Mesothelial cell of epicardium (in vitro differentiated cells): ENCODE data around the gene ZFPM1. TPM values are rescaled to one million over a fixed set of nuclear protein-coding genes. Genes with fewer than 3 reads are reported as not detected.

ENCODE experiments used
- DNase-seq, 2 experiments: peaks; one replicate each; pipeline ENCODE4 v3.0.0; 2021; ENCODE audit warnings: low spot score in 2 of 2; ENCODE audit not compliant: unreplicated experiment in 2 of 2
- H3K27ac Mint-ChIP-seq: 2 replicates; pipeline ENCODE4 v1.8.0; 2021; ENCODE audit warnings: mixed read lengths
- H3K27me3 Mint-ChIP-seq: 2 replicates; pipeline ENCODE4 v1.8.0; 2021; ENCODE audit warnings: low read depth, mixed read lengths
- H3K36me3 Mint-ChIP-seq: 2 replicates; pipeline ENCODE4 v1.8.0; 2021; ENCODE audit warnings: mixed read lengths
- H3K4me1 Mint-ChIP-seq: 2 replicates; pipeline ENCODE4 v1.8.0; 2021; ENCODE audit warnings: mixed read lengths
- H3K4me3 Mint-ChIP-seq: 2 replicates; pipeline ENCODE4 v1.8.0; 2021; ENCODE audit warnings: mild to moderate bottlenecking, moderate library complexity, mixed read lengths
- H3K9me3 Mint-ChIP-seq: 2 replicates; pipeline ENCODE4 v1.8.0; 2021; ENCODE audit warnings: mixed read lengths
- total RNA-seq: library from RNA; stranded (reverse); gene quantifications from 3 replicates; pipeline ENCODE4 v1.2.1, GENCODE V29; 2021
- TF ChIP-seq, protein P1 (sequence below): fragments of 200-600 bp; sonication (generic); IDR thresholded peaks from one replicate; pipeline ENCODE4 v1.5.0; 2021; ENCODE audit warnings: antibody characterized with exemption; ENCODE audit not compliant: unreplicated experiment

ZFPM1 gene
- total RNA-seq, 1 donor from 2014 or later = 56.2 TPM

DNA sequence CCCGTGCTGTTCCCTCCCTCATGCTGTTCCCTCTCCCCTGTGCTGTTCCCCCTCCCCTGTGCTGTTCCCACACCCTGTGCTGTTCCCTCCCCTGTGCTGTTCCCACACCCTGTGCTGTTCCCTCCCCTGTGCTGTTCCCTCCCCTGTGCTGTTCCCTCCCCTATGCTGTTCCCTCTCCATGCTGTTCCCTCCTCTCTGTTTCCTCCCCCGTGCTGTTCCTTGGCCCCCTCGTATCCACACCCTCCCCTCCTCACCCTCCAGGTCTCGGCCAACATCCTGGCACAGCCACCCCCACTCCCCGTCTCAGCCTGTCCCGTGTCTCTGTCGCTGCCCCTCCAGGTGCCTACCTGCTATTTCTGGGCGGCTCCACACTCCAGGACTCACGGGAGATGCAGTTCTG is 68.6 kb downstream of the ZFPM1 start:
- Mint-ChIP-seq H3K36me3 (peaks cover 9% of the 10 kb centered on the region), H3K27ac (no peak overlapping the region), H3K27me3 (no peaks in the 10 kb centered on the region), H3K9me3 (peaks cover 7% of the 10 kb centered on the region), H3K4me3 (no peak overlapping the region), H3K4me1 (peaks cover 6% of the 10 kb centered on the region)
- TF ChIP-seq, protein P1, sequence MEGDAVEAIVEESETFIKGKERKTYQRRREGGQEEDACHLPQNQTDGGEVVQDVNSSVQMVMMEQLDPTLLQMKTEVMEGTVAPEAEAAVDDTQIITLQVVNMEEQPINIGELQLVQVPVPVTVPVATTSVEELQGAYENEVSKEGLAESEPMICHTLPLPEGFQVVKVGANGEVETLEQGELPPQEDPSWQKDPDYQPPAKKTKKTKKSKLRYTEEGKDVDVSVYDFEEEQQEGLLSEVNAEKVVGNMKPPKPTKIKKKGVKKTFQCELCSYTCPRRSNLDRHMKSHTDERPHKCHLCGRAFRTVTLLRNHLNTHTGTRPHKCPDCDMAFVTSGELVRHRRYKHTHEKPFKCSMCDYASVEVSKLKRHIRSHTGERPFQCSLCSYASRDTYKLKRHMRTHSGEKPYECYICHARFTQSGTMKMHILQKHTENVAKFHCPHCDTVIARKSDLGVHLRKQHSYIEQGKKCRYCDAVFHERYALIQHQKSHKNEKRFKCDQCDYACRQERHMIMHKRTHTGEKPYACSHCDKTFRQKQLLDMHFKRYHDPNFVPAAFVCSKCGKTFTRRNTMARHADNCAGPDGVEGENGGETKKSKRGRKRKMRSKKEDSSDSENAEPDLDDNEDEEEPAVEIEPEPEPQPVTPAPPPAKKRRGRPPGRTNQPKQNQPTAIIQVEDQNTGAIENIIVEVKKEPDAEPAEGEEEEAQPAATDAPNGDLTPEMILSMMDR = no peak
- DNase-seq = no peak

DNA sequence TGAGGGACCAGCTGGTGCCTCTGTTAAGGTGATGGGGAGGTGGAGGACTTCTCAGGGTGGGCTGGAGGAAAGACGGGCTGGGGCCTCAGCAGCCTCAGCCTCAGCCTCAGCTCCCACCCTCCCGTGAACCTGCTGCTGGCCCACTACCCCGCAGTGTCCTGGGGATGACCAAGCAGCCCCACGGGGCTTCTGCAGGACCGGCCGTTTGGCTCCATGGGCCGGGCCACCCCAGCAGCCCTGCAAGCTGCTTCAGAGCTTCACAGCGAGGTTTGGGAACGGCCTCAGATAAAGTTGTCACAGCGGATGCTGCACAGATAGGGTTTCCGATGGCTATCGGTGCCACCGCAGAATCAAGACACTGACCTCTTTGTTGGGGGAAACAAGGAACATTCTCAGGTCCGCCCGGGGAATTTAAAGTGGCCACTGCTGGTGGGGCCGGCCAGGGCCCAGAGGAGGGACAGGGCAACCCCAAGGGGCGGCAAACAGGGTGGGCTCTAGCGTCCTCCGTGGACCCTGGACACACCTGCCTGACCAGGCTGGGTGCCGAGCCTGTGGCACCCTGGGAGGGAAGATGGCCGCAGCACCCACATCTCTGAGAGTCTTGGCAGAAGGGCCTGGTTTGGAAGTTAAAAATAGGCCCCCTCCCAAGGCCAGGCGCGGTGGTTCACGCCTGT is 69.3 kb downstream of the ZFPM1 start:
- Mint-ChIP-seq H3K27me3 (no peaks in the 10 kb centered on the region), H3K4me3 (no peak overlapping the region), H3K27ac (peak overlapping the region; percentile 50), H3K9me3 (peaks cover 7% of the 10 kb centered on the region), H3K4me1 (peaks cover 2% of the 10 kb centered on the region), H3K36me3 (peaks cover 6% of the 10 kb centered on the region)
- TF ChIP-seq, protein P1 = no peak
- no peak for DNase-seq

DNA sequence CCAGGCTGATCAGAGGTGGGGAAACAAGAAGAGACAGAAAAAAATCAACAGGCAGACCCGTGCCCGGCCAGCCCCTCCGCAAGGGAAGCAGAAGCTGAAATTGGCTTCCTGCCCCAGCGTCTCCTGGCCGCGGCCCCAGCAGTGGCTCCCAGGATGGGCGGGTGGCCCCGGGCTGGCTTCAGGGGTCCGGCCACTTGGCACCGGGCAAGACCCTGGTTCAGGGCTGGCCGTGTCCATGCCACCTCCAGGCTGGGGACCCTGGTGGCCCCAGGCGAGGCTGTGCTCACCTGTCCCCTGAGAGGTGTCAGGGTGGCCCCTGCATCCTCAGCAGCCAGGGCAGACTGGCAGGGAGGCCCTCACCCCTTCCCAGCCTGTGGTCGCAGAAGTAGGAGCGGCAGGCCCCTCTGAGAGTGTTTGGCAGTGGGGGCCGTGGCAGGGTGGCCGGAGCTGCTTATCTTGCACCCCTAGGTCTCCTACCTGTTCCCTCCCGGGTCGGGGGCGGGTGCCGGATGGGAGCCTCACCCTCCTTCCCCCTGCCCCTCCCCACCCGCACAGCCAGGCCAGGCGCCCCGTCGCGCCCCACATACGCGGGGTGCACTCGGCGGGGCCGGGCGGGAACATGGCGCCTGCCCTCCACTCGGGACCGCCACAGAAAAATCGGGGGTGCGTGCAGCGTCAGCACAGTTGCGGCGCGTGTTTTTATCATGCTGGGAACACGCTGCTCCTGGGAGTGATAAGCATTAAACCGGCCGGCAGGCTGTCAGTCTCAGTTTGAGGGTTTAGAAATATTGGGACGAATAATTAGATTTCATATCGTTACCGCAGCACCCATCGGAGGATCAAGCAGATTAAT is 70.5 kb downstream of the ZFPM1 start:
- peaks cover 7% of the 10 kb centered on the region for H3K9me3 Mint-ChIP-seq
- no peak for DNase-seq
- no peaks in the 10 kb centered on the region for H3K27me3 Mint-ChIP-seq
- H3K36me3 Mint-ChIP-seq = peaks cover 6% of the 10 kb centered on the region
- TF ChIP-seq, protein P1 = no peak
- peaks cover 2% of the 10 kb centered on the region for H3K4me1 Mint-ChIP-seq
- H3K4me3 Mint-ChIP-seq = no peak overlapping the region
- no peak overlapping the region for H3K27ac Mint-ChIP-seq

DNA sequence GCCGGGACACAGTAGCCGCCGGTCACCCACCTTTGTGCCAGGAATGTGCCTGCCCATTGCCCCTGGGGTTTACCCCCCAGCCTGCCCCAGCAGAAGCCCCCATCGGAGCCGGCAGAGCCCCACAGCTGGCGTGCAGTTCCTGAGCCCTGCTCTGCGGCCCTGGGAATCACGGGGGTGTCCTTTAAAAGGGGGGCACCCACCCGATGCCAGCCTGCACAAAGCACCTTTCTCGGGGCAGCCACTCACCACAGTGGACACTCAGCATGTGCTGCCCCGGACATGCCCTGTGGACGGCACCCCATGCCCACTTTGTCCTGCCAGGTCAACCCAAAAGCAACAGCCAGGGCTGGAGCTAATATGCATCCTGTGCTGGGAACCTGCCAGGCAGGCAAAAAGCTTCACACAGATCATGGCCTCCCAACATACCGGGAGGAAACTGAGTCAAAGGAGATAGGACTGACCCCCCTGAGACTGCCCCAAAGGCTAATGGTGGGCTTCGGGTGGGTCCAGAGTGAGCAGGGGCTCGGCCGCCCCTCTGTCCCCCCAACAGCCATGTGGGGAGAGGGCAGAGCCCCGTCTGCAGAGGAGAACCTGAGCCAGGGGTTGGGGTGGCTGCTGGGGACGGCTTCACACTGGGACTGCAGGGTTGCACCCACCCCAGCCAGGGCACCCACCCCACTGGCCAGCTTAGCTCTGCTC is 71.3 kb downstream of the ZFPM1 start:
- H3K4me1 Mint-ChIP-seq = peaks cover 7% of the 10 kb centered on the region
- TF ChIP-seq, protein P1 = no peak
- H3K4me3 Mint-ChIP-seq = no peak overlapping the region
- no peak for DNase-seq
- H3K27ac Mint-ChIP-seq = no peak overlapping the region
- no peaks in the 10 kb centered on the region for H3K27me3 Mint-ChIP-seq
- H3K9me3 Mint-ChIP-seq = peaks cover 3% of the 10 kb centered on the region
- peaks cover 12% of the 10 kb centered on the region for H3K36me3 Mint-ChIP-seq

DNA sequence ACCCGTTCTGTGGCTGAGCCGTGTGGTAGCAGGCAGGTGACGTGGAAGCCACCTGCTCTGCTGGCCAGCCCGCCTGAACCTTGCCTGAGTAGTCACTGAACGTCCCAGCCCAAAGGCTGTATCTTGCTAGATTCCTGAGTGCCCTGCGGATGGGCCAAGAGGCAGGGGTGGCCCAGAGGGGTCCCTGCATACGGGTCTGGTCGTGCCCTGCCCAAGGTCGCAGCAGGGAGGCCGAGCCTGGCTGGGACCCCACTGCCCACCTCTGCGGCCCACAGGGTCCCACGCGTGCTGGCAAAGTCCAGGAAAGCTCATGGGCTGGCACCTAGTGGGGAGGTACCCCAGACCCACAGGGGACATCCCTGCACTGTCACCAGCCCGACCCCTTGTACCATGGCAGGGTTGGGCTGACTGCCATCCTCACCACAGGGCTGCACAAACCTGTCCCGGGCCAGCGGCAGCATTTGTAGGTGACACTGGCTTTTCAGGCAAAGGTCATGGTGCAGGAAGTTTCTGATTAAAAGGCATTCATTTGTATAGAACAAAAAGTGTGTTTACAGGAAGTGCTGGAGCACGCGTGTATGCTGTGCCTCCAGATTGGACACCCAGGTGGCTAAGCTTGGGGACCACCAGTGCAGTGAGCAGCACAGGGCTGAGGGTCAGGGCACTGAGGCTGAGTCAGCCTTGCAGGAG is 72.0 kb downstream of the ZFPM1 start:
- DNase-seq = no peak
- Mint-ChIP-seq H3K9me3 (no peaks in the 10 kb centered on the region), H3K27ac (no peak overlapping the region), H3K36me3 (peaks cover 13% of the 10 kb centered on the region), H3K27me3 (no peaks in the 10 kb centered on the region), H3K4me1 (peaks cover 7% of the 10 kb centered on the region), H3K4me3 (no peak overlapping the region)
- TF ChIP-seq, protein P1 = no peak
